Endothelial cell (in vitro differentiated cells): ENCODE results near the gene SH3PXD2A. TPM values are rescaled to one million over a fixed set of nuclear protein-coding genes. Genes with fewer than 3 reads are reported as not detected.

Source experiments
- DNase-seq: peaks from one replicate; pipeline ENCODE4 v3.0.0; 2021; ENCODE audit warnings: low spot score
- H3K27ac Mint-ChIP-seq: one replicate; pipeline ENCODE4 v1.8.0; 2021; ENCODE audit warnings: mixed read lengths, inconsistent platforms; ENCODE audit not compliant: unreplicated experiment
- H3K27me3 Mint-ChIP-seq: one replicate; pipeline ENCODE4 v1.8.0; 2021; ENCODE audit warnings: mild to moderate bottlenecking, moderate library complexity, mixed read lengths, inconsistent platforms; ENCODE audit not compliant: unreplicated experiment
- H3K36me3 Mint-ChIP-seq: one replicate; pipeline ENCODE4 v1.8.0; 2021; ENCODE audit warnings: mild to moderate bottlenecking, low read depth, mixed read lengths, inconsistent platforms; ENCODE audit not compliant: unreplicated experiment
- H3K4me1 Mint-ChIP-seq: one replicate; pipeline ENCODE4 v1.8.0; 2021; ENCODE audit warnings: mild to moderate bottlenecking, mixed read lengths, inconsistent platforms; ENCODE audit not compliant: unreplicated experiment
- H3K4me3 Mint-ChIP-seq: one replicate; pipeline ENCODE4 v1.8.0; 2021; ENCODE audit warnings: mild to moderate bottlenecking, mixed read lengths, inconsistent platforms; ENCODE audit not compliant: unreplicated experiment
- H3K9me3 Mint-ChIP-seq: one replicate; pipeline ENCODE4 v1.8.0; 2021; ENCODE audit warnings: mixed read lengths, inconsistent platforms; ENCODE audit not compliant: unreplicated experiment
- CTCF ChIP-seq: fragments of 200-600 bp; sonication (generic); IDR thresholded peaks from one replicate; pipeline ENCODE4 v1.5.0; 2021; ENCODE audit warnings: antibody characterized with exemption; ENCODE audit not compliant: unreplicated experiment
- total RNA-seq: library from RNA; stranded (reverse); fragmentation: NEBNext Ultra II Directional; extraction: Animal tissue kit (Norgen Biotek cat#: 25700); gene quantifications from one replicate; pipeline ENCODE4 v1.2.1, GENCODE V29; 2021; ENCODE audit not compliant: unreplicated experiment

The SH3PXD2A gene
- total RNA-seq, 1 donor from 2014 or later = 59.9 TPM

GRCh38 chr10:103802637-103803353 is 52.6 kb downstream of the SH3PXD2A start:
- H3K9me3 Mint-ChIP-seq = no peaks in the 10 kb centered on the region
- H3K36me3 Mint-ChIP-seq = peaks cover 40% of the 10 kb centered on the region
- DNase-seq = no peak
- H3K27me3 Mint-ChIP-seq = peaks cover 3% of the 10 kb centered on the region
- TF ChIP-seq CTCF = no peak
- peaks cover 12% of the 10 kb centered on the region for H3K4me1 Mint-ChIP-seq
- H3K4me3 Mint-ChIP-seq = no peak overlapping the region
- H3K27ac Mint-ChIP-seq = no peak overlapping the region

GRCh38 chr10:103802081-103802480 is 53.3 kb downstream of the SH3PXD2A start:
- DNase-seq = no peak
- Mint-ChIP-seq H3K27ac (no peak overlapping the region), H3K4me1 (peaks cover 13% of the 10 kb centered on the region), H3K36me3 (peaks cover 42% of the 10 kb centered on the region), H3K4me3 (no peak overlapping the region), H3K9me3 (no peaks in the 10 kb centered on the region), H3K27me3 (peaks cover 3% of the 10 kb centered on the region)
- TF ChIP-seq CTCF = no peak

- no peak for TF ChIP-seq CTCF
- Mint-ChIP-seq H3K27me3 (peaks cover 3% of the 10 kb centered on the region), H3K4me3 (peak overlapping the region; percentile 57), H3K4me1 (peaks cover 13% of the 10 kb centered on the region), H3K9me3 (no peaks in the 10 kb centered on the region), H3K36me3 (peaks cover 38% of the 10 kb centered on the region), H3K27ac (peak overlapping the region; percentile 25)
- DNase-seq = no peak
Observed at GRCh38 chr10:103800789-103801540, 54.4 kb downstream of the SH3PXD2A start.

DNA sequence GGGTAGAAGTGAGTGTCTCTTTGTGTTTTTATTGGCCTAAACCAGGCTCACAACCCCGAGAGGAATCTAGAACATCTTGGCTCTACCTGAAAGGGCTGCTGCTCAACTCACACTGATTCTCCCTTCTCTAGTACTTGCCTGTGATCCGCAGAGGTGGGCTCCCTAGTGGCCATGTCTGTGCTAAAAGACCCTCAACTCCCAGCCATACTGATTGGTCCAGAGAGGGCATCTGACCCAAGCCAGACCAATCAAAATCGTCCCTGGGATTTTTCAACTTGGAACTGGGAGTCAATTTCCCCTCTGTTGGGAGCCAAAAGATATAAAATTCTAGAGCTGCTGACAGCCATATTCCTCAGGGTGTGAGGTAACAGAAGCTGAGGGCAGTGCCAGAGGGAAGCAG is 55.3 kb downstream of the SH3PXD2A start:
- no peak for DNase-seq
- Mint-ChIP-seq H3K4me3 (no peak overlapping the region), H3K4me1 (peaks cover 19% of the 10 kb centered on the region), H3K36me3 (peaks cover 38% of the 10 kb centered on the region), H3K9me3 (no peaks in the 10 kb centered on the region), H3K27ac (no peak overlapping the region), H3K27me3 (peaks cover 3% of the 10 kb centered on the region)
- no peak for TF ChIP-seq CTCF

- Mint-ChIP-seq H3K4me3 (no peak overlapping the region), H3K4me1 (peaks cover 25% of the 10 kb centered on the region), H3K27ac (no peak overlapping the region), H3K36me3 (peaks cover 38% of the 10 kb centered on the region), H3K27me3 (peaks cover 3% of the 10 kb centered on the region), H3K9me3 (no peaks in the 10 kb centered on the region)
- no peak for TF ChIP-seq CTCF
- DNase-seq = no peak
Observed at GRCh38 chr10:103799341-103799740, 56.0 kb downstream of the SH3PXD2A start.
